Erythroblast (primary cell): ENCODE results near the gene NPHP4.

Experiments
- GATA1 ChIP-seq: IDR thresholded peaks from 2 replicates; pipeline ENCODE4 v1.6.1; 2011; ENCODE audit warnings: low read depth, mild to moderate bottlenecking, control low read depth, low read length, moderate library complexity
- POLR2A ChIP-seq: IDR thresholded peaks from 2 replicates; pipeline ENCODE4 v1.6.1; 2011; ENCODE audit warnings: mild to moderate bottlenecking, low read length

DNA sequence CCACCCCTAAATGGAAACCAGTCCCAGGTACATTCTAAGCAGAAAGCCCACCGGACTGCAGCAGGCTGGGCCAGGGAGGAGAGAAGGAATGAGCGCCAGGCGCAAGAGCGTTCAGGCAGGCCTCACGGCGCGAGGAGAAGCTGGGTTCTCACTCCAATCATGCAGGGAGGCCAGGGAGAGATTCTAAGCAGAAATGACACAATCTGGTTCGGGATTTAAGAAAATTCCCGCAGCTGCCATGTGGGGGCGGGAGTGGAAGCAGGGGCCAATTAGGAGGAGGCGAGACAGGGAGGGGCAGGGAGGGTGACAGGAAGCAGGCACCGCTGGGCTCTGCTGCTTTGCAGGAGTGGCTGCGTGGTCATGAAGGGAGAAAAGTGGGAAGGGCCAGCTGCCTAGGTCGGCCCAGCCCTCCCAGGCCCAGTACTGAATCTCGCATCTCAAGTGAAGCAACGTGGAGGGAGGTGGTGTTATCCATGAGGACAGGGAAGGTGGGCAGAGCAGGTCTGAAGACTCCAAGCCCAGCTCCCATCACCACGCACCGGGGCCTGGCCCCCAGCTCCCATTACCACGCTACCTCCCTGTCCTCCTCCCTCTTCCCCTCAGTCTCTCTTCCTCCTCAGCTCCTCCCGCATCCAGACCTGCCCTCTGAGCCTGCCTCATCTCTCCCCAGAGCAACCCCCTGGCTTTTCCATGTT lies 11.8 kb downstream of the NPHP4 start:
- TF ChIP-seq POLR2A (no peak), GATA1 (no peak)
